PC-3 (cell line): ENCODE measurements around the gene TAPBPL. TPM values are rescaled to one million over a fixed set of nuclear protein-coding genes. Genes with fewer than 3 reads are reported as not detected.

Experiments used
- ATAC-seq: fragments of 200-7000 bp; cut with Tn5 transposase; 2 replicates; pipeline ENCODE4 v1.9.1; 2020; ENCODE audit warnings: mild to moderate bottlenecking, moderate library complexity
- BruUV-seq: library from RNA; stranded (reverse); fragments of 400-500 nt; replicated peaks from 2 replicates; lab custom pipeline; 2021; lab: Mats Ljungman, UMichigan
- CTCF ChIA-PET: fragments of 300-600 bp; sonication (Branson Sonifier 250); formaldehyde crosslinking; loops from one replicate; lab custom pipeline; 2022; ENCODE audit warnings: antibody characterized with exemption; lab: Charles Lee
- POLR2A ChIA-PET: fragments of 300-600 bp; sonication (Branson Sonifier 250); formaldehyde crosslinking; loops from one replicate; lab custom pipeline; 2022; ENCODE audit warnings: antibody characterized with exemption; ENCODE audit not compliant: unreplicated experiment; lab: Charles Lee
- DNase-seq: peaks from one replicate; pipeline ENCODE4 v3.0.0-alpha.2; 2015
- H2AFZ ChIP-seq: fragments of 300-600 bp; sonication (generic); 2 replicates; pipeline ENCODE4 v1.6.0; 2016; ENCODE audit warnings: antibody characterized with exemption, low read length
- H3F3A ChIP-seq: fragments of 300-600 bp; sonication (generic); one replicate; pipeline ENCODE4 v1.6.0; 2017; ENCODE audit warnings: antibody characterized with exemption, low read length, control low read depth, mild to moderate bottlenecking; ENCODE audit not compliant: unreplicated experiment
- H3K27ac ChIP-seq: fragments of 300-600 bp; sonication (generic); 2 replicates; pipeline ENCODE4 v1.5.1; 2016; ENCODE audit warnings: mild to moderate bottlenecking, low read length
- H3K27me3 ChIP-seq: fragments of 300-600 bp; sonication (generic); 2 replicates; pipeline ENCODE4 v1.6.1; 2016; ENCODE audit warnings: low read length, mixed read lengths
- H3K36me3 ChIP-seq: fragments of 300-600 bp; sonication (generic); 2 replicates; pipeline ENCODE4 v1.6.1; 2016; ENCODE audit warnings: low read depth, mixed run types, low read length, mixed read lengths
- H3K4me1 ChIP-seq: fragments of 300-600 bp; sonication (generic); 2 replicates; pipeline ENCODE4 v1.5.1; 2016; ENCODE audit warnings: low read length; ENCODE audit not compliant: insufficient read depth
- H3K4me2 ChIP-seq: fragments of 300-600 bp; sonication (generic); 2 replicates; pipeline ENCODE4 v1.6.0; 2016; ENCODE audit warnings: low read length
- H3K4me3 ChIP-seq: fragments of 300-600 bp; sonication (generic); 2 replicates; pipeline ENCODE4 v1.5.1; 2016; ENCODE audit warnings: mild to moderate bottlenecking, low read length, mixed read lengths
- H3K79me2 ChIP-seq: fragments of 300-600 bp; sonication (generic); 2 replicates; pipeline ENCODE4 v1.6.1; 2017; ENCODE audit warnings: low read length, mixed read lengths
- H3K9ac ChIP-seq: fragments of 300-600 bp; sonication (generic); 2 replicates; pipeline ENCODE4 v1.6.0; 2016; ENCODE audit warnings: mild to moderate bottlenecking, low read length
- H3K9me2 ChIP-seq: fragments of 300-600 bp; sonication (generic); replicated peaks from 2 replicates; pipeline ENCODE4 v1.6.1; 2016; ENCODE audit warnings: mixed run types, low read length, mixed read lengths
- H3K9me3 ChIP-seq: fragments of 300-600 bp; sonication (generic); 2 replicates; pipeline ENCODE4 v1.6.1; 2016; ENCODE audit warnings: low read length, mixed read lengths
- H4K20me1 ChIP-seq: fragments of 300-600 bp; sonication (generic); 2 replicates; pipeline ENCODE4 v1.6.1; 2016; ENCODE audit warnings: low read length, mixed read lengths
- EZH2 ChIP-seq: fragments of 300-600 bp; sonication (generic); IDR thresholded peaks from one replicate; pipeline ENCODE4 v1.6.1; 2017; ENCODE audit warnings: antibody characterized with exemption, mild to moderate bottlenecking, low read length; ENCODE audit not compliant: unreplicated experiment
- EZH2phosphoT487 ChIP-seq: fragments of 300-600 bp; sonication (generic); IDR thresholded peaks from 2 replicates; pipeline ENCODE4 v1.6.1; 2018; ENCODE audit warnings: mild to moderate bottlenecking, antibody characterized with exemption, low read length, borderline replicate concordance
- intact Hi-C: fragments of 100-400 bp; cut with micrococcal nuclease; formaldehyde crosslinking; loops from 2 replicates; pipeline ENCODE4 v1.9.0; 2023
- total RNA-seq: library from RNA; depleted of rRNA; stranded (reverse); fragments of >200 nt; gene quantifications from 2 replicates; pipeline ENCODE4 v1.2.3, GENCODE V29; 2014
- TF ChIP-seq, protein P1 (sequence below): fragments of 300-600 bp; sonication (generic); conservative IDR thresholded peaks from 2 replicates; pipeline ENCODE4 v1.5.1; 2017; ENCODE audit warnings: antibody characterized with exemption, low read depth, mild to moderate bottlenecking, low read length

The TAPBPL gene
- total RNA-seq, 1 experiment from 2014 or later = 0.47 TPM

DNA sequence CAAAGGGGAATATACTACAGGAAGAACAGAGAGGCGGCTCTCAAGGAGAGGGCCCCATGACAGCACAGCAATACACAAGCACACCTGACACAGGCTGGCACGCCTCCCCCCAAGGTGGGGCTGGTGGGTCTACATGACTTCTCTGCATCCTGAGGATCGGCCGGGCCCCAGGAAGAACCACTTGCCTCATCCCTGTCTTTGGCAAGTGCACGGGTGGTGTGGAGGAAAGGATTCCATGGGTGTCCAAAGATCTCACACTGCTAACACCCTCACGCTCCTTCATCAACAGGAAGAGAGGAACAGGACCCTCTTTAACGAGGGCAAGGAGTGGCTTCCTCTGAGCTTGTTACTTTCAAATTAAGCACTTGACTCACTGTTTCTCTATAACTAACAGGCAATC is 11.4 kb downstream of the TAPBPL start:
- no peak for ATAC-seq
- H4K20me1 ChIP-seq = no peaks in the 10 kb centered on the region
- no peaks in the 10 kb centered on the region for H3K27me3 ChIP-seq
- no peaks in the 10 kb centered on the region for H3K9me3 ChIP-seq
- H3K36me3 ChIP-seq = peaks cover 4% of the 10 kb centered on the region; the same call in 1 of the 2 replicates
- no peak overlapping the region for H3K4me3 ChIP-seq
- intact Hi-C loops = no loop called here
- no peaks in the 10 kb centered on the region for H3K79me2 ChIP-seq
- BruUV-seq = no TSS peak
- no peak for DNase-seq
- H3K9me2 ChIP-seq = no peaks in the 10 kb centered on the region
- TF ChIP-seq EZH2phosphoT487 = no peak
- TF ChIP-seq, protein P1, sequence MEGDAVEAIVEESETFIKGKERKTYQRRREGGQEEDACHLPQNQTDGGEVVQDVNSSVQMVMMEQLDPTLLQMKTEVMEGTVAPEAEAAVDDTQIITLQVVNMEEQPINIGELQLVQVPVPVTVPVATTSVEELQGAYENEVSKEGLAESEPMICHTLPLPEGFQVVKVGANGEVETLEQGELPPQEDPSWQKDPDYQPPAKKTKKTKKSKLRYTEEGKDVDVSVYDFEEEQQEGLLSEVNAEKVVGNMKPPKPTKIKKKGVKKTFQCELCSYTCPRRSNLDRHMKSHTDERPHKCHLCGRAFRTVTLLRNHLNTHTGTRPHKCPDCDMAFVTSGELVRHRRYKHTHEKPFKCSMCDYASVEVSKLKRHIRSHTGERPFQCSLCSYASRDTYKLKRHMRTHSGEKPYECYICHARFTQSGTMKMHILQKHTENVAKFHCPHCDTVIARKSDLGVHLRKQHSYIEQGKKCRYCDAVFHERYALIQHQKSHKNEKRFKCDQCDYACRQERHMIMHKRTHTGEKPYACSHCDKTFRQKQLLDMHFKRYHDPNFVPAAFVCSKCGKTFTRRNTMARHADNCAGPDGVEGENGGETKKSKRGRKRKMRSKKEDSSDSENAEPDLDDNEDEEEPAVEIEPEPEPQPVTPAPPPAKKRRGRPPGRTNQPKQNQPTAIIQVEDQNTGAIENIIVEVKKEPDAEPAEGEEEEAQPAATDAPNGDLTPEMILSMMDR = no peak
- no peak for TF ChIP-seq EZH2
- H3F3A ChIP-seq = no peaks in the 10 kb centered on the region
- no peak overlapping the region for H3K27ac ChIP-seq
- CTCF ChIA-PET = no interaction called here
- H3K9ac ChIP-seq = no peak overlapping the region
- POLR2A ChIA-PET = no interaction called here
- H3K4me2 ChIP-seq = no peak overlapping the region
- no peak overlapping the region for H2AFZ ChIP-seq
- H3K4me1 ChIP-seq = peaks cover 4% of the 10 kb centered on the region; the same call in 1 of the 2 replicates

DNA sequence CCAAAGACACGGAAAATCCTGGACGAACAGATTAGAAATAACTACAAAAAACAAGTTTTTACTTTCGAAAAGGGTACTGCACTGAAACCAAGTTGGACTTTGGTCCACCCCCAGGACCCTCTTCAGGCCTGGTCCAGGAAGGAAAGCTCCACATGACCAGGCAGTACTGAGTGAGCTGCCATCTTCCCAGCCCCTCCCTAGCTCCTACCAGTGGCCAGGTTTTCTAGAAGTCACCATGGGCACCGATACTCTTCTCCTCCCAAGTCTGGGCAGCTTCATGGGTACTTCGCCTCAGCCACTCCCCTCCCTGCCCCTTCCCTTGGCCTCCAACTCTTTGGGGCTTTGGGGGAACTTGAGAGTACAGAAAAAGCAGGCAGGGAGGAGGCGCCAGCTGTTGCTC is 12.0 kb downstream of the TAPBPL start:
- POLR2A ChIA-PET = no interaction called here
- H3K36me3 ChIP-seq = peaks cover 4% of the 10 kb centered on the region; the same call in 1 of the 2 replicates
- peaks cover 10% of the 10 kb centered on the region; the same call in 1 of the 2 replicates for H3K4me1 ChIP-seq

DNA sequence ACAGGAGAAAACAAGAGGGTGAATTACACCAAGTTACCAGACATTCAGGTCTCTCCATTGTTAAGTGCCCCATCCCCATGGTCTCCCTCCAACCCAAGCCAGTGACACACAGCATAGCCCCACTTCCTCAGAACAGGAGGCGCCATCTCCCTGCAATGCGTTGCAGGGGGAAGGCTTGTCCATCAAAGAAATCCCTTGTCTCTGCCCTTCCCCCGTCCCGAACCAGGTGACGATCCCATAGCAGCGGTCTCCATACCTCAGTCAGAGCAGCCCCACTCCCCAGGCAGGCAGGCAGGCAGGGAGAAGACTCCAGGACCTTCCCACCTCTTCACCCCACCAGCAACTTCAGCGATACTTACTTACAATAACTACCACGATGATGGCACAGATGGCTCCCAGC is 12.7 kb downstream of the TAPBPL start:
- H3K4me2 ChIP-seq = no peak overlapping the region
- H2AFZ ChIP-seq = no peak overlapping the region
- POLR2A ChIA-PET = no interaction called here
- CTCF ChIA-PET = interaction anchor here (1.4 kb wide), 2 partner anchors 41 to 129 kb away, joined by 4 to 12 read pairs; no protein-coding TSS in a partner anchor
- H3K4me3 ChIP-seq = no peak overlapping the region
- no peak overlapping the region for H3K9ac ChIP-seq
- intact Hi-C loops = loop anchor here (2.0 kb wide), 1 partner anchor 34 kb away; no protein-coding TSS in a partner anchor
- no TSS peak for BruUV-seq
- no peak overlapping the region for H3K27ac ChIP-seq
- H3K79me2 ChIP-seq = peaks cover 6% of the 10 kb centered on the region
- H3K9me2 ChIP-seq = no peaks in the 10 kb centered on the region
- no peak for ATAC-seq
- DNase-seq = no peak
- H3K9me3 ChIP-seq = no peaks in the 10 kb centered on the region
- no peaks in the 10 kb centered on the region for H4K20me1 ChIP-seq
- no peaks in the 10 kb centered on the region for H3K27me3 ChIP-seq
- H3F3A ChIP-seq = no peaks in the 10 kb centered on the region
- H3K36me3 ChIP-seq = peaks cover 4% of the 10 kb centered on the region; the same call in 1 of the 2 replicates
- H3K4me1 ChIP-seq = peaks cover 16% of the 10 kb centered on the region; the same call in 1 of the 2 replicates
- no peak for TF ChIP-seq EZH2
- TF ChIP-seq, protein P1 = no peak
- TF ChIP-seq EZH2phosphoT487 = no peak

More for the DNA sequence above, 12.0 kb downstream of the TAPBPL start:
- TF ChIP-seq, protein P1 = no peak
- TF ChIP-seq EZH2phosphoT487 (no peak), EZH2 (no peak)
- intact Hi-C loops = loop anchor here (2.0 kb wide), 1 partner anchor 33 kb away; no protein-coding TSS in a partner anchor
- no peak for ATAC-seq
- DNase-seq = no peak
- Histone ChIP-seq H3F3A (no peaks in the 10 kb centered on the region), H3K4me3 (no peak overlapping the region), H4K20me1 (no peaks in the 10 kb centered on the region), H3K79me2 (no peaks in the 10 kb centered on the region), H2AFZ (no peak overlapping the region), H3K27ac (no peak overlapping the region), H3K4me2 (no peak overlapping the region), H3K9me3 (no peaks in the 10 kb centered on the region), H3K27me3 (no peaks in the 10 kb centered on the region), H3K9ac (no peak overlapping the region), H3K9me2 (no peaks in the 10 kb centered on the region)
- CTCF ChIA-PET = no interaction called here
- BruUV-seq = no TSS peak
